OCI-LY1 (cell line): ENCODE measurements around the gene ZNF664.

Experiments
- H2AFZ ChIP-seq: fragments of 200-600 bp; sonication (generic), shearing (Covaris generic); 2 replicates; pipeline ENCODE4 v1.6.0; 2014; ENCODE audit warnings: antibody characterized with exemption, mild to moderate bottlenecking, low read length
- H3F3A ChIP-seq: fragments of 200-600 bp; sonication (generic), shearing (Covaris generic); 2 replicates; pipeline ENCODE4 v1.6.0; 2014; ENCODE audit warnings: mild to moderate bottlenecking, antibody characterized with exemption, low read length, moderate library complexity; ENCODE audit not compliant: insufficient read depth
- H3K27ac ChIP-seq: fragments of 200-600 bp; sonication (generic); 2 replicates; pipeline ENCODE4 v1.5.1; 2014; ENCODE audit warnings: low read length, mixed run types, mild to moderate bottlenecking, low read depth; ENCODE audit not compliant: poor library complexity, severe bottlenecking
- H3K27me3 ChIP-seq: fragments of 200-600 bp; sonication (generic); 2 replicates; pipeline ENCODE4 v1.6.0; 2014; ENCODE audit warnings: antibody characterized with exemption, mild to moderate bottlenecking, low read length, moderate library complexity; ENCODE audit not compliant: insufficient read depth
- H3K36me3 ChIP-seq: fragments of 200-600 bp; sonication (generic); 2 replicates; pipeline ENCODE4 v1.6.1; 2014; ENCODE audit warnings: mild to moderate bottlenecking, antibody characterized with exemption, low read length, moderate library complexity, mixed read lengths; ENCODE audit not compliant: insufficient read depth
- H3K4me1 ChIP-seq: fragments of 200-600 bp; sonication (generic); 2 replicates; pipeline ENCODE4 v1.5.1; 2014; ENCODE audit warnings: mild to moderate bottlenecking, low read length, moderate library complexity; ENCODE audit not compliant: insufficient read depth, severe bottlenecking
- H3K4me2 ChIP-seq: fragments of 200-600 bp; sonication (generic), shearing (Covaris generic); 2 replicates; pipeline ENCODE4 v1.6.1; 2014; ENCODE audit warnings: low read length
- H3K4me3 ChIP-seq: fragments of 200-600 bp; sonication (generic); 2 replicates; pipeline ENCODE4 v1.5.1; 2014; ENCODE audit warnings: low read length, low read depth, mild to moderate bottlenecking, mixed read lengths; ENCODE audit not compliant: poor library complexity, severe bottlenecking
- H3K79me2 ChIP-seq: fragments of 200-600 bp; shearing (Covaris generic); 2 replicates; pipeline ENCODE4 v1.6.1; 2016; ENCODE audit warnings: mixed run types, low read length, mixed read lengths; ENCODE audit not compliant: insufficient read depth
- H3K9ac ChIP-seq: fragments of 200-600 bp; sonication (generic), shearing (Covaris generic); 2 replicates; pipeline ENCODE4 v1.6.1; 2014; ENCODE audit warnings: mild to moderate bottlenecking, low read length, mixed read lengths
- H3K9me2 ChIP-seq: fragments of 200-600 bp; sonication (generic), shearing (Covaris generic); 2 replicates; pipeline ENCODE4 v1.6.1; 2014; ENCODE audit warnings: low read depth, mild to moderate bottlenecking, low read length, mixed read lengths
- H3K9me3 ChIP-seq: fragments of 200-600 bp; shearing (Covaris generic); 2 replicates; pipeline ENCODE4 v1.6.1; 2014; ENCODE audit warnings: low read length, mixed read lengths
- H4K20me1 ChIP-seq: fragments of 200-600 bp; sonication (generic), shearing (Covaris generic); 2 replicates; pipeline ENCODE4 v1.6.0; 2016; ENCODE audit warnings: mild to moderate bottlenecking, low read length; ENCODE audit not compliant: insufficient read depth
- EZH2 ChIP-seq: fragments of 200-600 bp; sonication (generic), shearing (Covaris generic); IDR thresholded peaks from 2 replicates; pipeline ENCODE4 v1.8.0; 2017; ENCODE audit warnings: borderline replicate concordance, mixed run types, mild to moderate bottlenecking, antibody characterized with exemption, low read length, moderate library complexity, mixed read lengths
- TF ChIP-seq, protein P1 (sequence below): fragments of 200-600 bp; sonication (generic), shearing (Covaris generic); IDR thresholded peaks from 2 replicates; pipeline ENCODE4 v1.5.1; 2017; ENCODE audit warnings: mild to moderate bottlenecking, antibody characterized with exemption, low read length, moderate library complexity, mixed read lengths

Gene ZNF664

GRCh38 chr12:124046456-124046740 is 73.4 kb downstream of the ZNF664 start:
- Histone ChIP-seq H3K27me3 (peaks cover 6% of the 10 kb centered on the region; the same call in 1 of the 2 replicates), H3K9ac (no peak overlapping the region), H3K9me3 (peaks cover 6% of the 10 kb centered on the region; the same call in 1 of the 2 replicates), H3K9me2 (no peaks in the 10 kb centered on the region), H4K20me1 (no peaks in the 10 kb centered on the region), H3K79me2 (no peaks in the 10 kb centered on the region), H3K4me3 (no peak overlapping the region), H3K4me2 (no peak overlapping the region), H3F3A (no peaks in the 10 kb centered on the region), H3K27ac (no peak overlapping the region), H3K4me1 (no peaks in the 10 kb centered on the region), H3K36me3 (no peaks in the 10 kb centered on the region; the same call in 1 of the 2 replicates), H2AFZ (no peak overlapping the region)
- TF ChIP-seq, protein P1, sequence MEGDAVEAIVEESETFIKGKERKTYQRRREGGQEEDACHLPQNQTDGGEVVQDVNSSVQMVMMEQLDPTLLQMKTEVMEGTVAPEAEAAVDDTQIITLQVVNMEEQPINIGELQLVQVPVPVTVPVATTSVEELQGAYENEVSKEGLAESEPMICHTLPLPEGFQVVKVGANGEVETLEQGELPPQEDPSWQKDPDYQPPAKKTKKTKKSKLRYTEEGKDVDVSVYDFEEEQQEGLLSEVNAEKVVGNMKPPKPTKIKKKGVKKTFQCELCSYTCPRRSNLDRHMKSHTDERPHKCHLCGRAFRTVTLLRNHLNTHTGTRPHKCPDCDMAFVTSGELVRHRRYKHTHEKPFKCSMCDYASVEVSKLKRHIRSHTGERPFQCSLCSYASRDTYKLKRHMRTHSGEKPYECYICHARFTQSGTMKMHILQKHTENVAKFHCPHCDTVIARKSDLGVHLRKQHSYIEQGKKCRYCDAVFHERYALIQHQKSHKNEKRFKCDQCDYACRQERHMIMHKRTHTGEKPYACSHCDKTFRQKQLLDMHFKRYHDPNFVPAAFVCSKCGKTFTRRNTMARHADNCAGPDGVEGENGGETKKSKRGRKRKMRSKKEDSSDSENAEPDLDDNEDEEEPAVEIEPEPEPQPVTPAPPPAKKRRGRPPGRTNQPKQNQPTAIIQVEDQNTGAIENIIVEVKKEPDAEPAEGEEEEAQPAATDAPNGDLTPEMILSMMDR: no peak
- no peak for TF ChIP-seq EZH2

GRCh38 chr12:124047045-124047566 is 74.1 kb downstream of the ZNF664 start:
- H3K9me2 ChIP-seq: no peaks in the 10 kb centered on the region
- no peak overlapping the region for H3K27ac ChIP-seq
- no peak overlapping the region for H3K4me2 ChIP-seq
- H3K9me3 ChIP-seq: peaks cover 6% of the 10 kb centered on the region; the same call in 1 of the 2 replicates
- H3K36me3 ChIP-seq: no peaks in the 10 kb centered on the region; the same call in 1 of the 2 replicates
- H4K20me1 ChIP-seq: no peaks in the 10 kb centered on the region
- no peak overlapping the region for H3K9ac ChIP-seq
- no peak overlapping the region for H2AFZ ChIP-seq
- no peaks in the 10 kb centered on the region for H3K4me1 ChIP-seq
- H3K79me2 ChIP-seq: no peaks in the 10 kb centered on the region
- no peaks in the 10 kb centered on the region for H3F3A ChIP-seq
- TF ChIP-seq, protein P1: no peak
- TF ChIP-seq EZH2: no peak
- no peak overlapping the region for H3K4me3 ChIP-seq
- H3K27me3 ChIP-seq: peaks cover 6% of the 10 kb centered on the region; the same call in 1 of the 2 replicates

GRCh38 chr12:124049451-124050094 is 76.6 kb downstream of the ZNF664 start:
- H3K4me3 ChIP-seq: no peak overlapping the region
- H3K27ac ChIP-seq: no peak overlapping the region
- no peak overlapping the region for H2AFZ ChIP-seq
- H3K79me2 ChIP-seq: no peaks in the 10 kb centered on the region
- H3K4me1 ChIP-seq: no peaks in the 10 kb centered on the region
- no peaks in the 10 kb centered on the region; the same call in 1 of the 2 replicates for H3K36me3 ChIP-seq
- H3K9me3 ChIP-seq: peaks cover 6% of the 10 kb centered on the region; the same call in 1 of the 2 replicates
- H4K20me1 ChIP-seq: no peaks in the 10 kb centered on the region
- no peak overlapping the region for H3K4me2 ChIP-seq
- TF ChIP-seq EZH2: no peak
- TF ChIP-seq, protein P1: no peak
- peaks cover 6% of the 10 kb centered on the region; the same call in 1 of the 2 replicates for H3K27me3 ChIP-seq
- no peak overlapping the region for H3K9ac ChIP-seq
- no peaks in the 10 kb centered on the region for H3F3A ChIP-seq
- no peaks in the 10 kb centered on the region for H3K9me2 ChIP-seq
